ENCODE measurements around the gene PSMA5.

GRCh38 chr1:109394591-109395281 lies 31.5 kb downstream of the PSMA5 start:
- TF ChIP-seq CTCF (conservative IDR thresholded peaks at IDR 0.05; ENCODE audit: low read length) (no peak), EZH2phosphoT487 (IDR thresholded peaks at IDR 0.05; ENCODE audit: borderline replicate concordance, low read depth, low read length) (no peak)

Measured in OCI-LY7 (cell line).